ENCODE measurements around the gene SFSWAP.
"Not testable (repeated sequence)": the region's sequence is repeated elsewhere in the genome, so short reads cannot be mapped to it uniquely, and the experiment has no call there.

- not testable (repeated sequence) for TF ChIP-seq CTCF, POLR2A, POLR2AphosphoS5 (IDR thresholded peaks at IDR 0.05)
Observed at GRCh38 chr12:131809476-131810254, 98.8 kb downstream of the SFSWAP start.

All from stomach (tissue), 4 donors.